SHP77 treated with DMSO at 0.1 percent for 48 hours (cell line): ENCODE data around the gene TMEM156.
"Not testable (repeated sequence)": the region's sequence is repeated elsewhere in the genome, so short reads cannot be mapped to it uniquely, and the experiment has no call there.

Source experiments
- DNase-seq: peaks from one replicate; lab custom pipeline; 2025; lab: John Stamatoyannopoulos, UW

The TMEM156 gene

DNA sequence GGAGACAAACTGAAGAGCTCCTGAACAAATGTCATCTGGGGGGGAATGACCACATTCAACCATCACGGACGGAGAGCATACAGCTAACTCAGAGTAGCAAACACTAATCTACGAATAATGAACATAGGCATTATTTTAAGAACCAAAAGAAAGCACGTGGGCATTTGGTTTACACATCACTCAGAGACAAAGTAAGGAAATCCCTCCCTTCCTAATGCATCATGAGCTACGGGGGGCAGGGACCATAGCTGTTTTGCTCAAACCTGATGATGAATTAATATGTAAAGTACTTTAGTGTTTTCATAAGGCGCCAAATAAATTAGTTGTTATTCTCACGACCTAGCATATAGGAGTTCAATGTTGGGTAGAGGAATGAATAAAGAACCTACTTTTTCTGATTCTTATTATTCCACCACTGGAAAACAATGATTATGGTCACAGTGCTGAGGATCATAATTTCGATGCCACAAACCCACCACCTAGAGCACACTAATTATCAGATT lies 11.7 kb upstream of the TMEM156 start:
- DNase-seq, result no peak

- DNase-seq, result no peak
These were observed 11.1 kb upstream of the TMEM156 start for GRCh38 chr4:39043058-39043860.

DNA sequence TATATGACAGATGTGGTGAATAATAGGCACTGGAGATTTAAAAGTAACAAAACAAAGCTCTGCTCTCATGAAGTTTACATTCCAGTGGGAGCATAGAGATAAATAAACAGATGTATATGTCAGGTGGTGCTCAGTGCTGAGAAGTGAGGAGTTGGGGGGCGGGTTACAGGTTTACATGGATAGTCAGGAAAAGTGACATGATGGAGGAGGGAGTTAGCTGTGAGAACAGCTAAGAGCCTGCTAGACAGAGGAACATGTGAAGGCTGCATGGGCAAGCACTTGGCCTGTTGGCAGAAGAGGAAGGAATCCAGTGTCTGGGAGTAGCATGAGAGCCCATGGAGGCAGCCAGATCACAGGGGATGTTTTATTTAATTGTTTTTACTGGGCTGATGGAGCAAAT lies 10.2 kb upstream of the TMEM156 start:
- DNase-seq, result no peak

DNA sequence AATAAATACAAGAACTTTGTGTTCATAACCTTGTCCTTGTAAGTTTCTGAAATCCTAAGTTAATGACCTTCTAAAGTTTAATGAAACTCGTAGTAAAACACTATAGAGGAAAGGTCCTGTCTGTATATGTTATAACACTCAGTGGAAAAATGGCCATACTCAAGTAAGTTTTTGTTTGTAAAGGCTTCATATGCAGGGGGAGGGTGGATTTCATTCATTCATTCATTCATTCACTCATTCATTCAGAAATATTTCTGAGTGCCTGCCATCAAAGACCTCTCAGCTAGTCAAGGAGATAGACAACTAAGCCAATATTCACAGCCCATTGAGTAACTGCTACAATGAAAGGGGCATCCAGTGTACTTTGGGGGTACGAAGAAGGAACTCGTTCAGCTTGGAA lies 6.9 kb upstream of the TMEM156 start:
- no peak for DNase-seq

- DNase-seq, result no peak
These were observed 5.7 kb upstream of the TMEM156 start for GRCh38 chr4:39037941-39038340.

DNA sequence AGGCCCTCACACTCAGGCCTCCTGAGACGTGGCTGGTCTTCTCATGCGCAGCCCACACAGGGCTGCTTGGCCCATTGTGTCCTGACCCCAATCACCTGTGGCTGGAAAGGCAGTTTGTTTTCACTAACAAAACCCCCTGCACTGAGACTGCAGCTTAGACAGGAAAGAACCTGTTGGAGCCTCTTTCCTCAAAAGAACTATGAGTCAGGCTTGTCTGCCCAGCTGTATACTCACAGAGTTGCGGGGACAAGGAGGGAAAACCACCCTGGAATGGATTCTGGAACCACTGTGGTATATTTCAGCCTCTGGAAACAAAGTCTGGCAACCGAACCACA lies 5.2 kb upstream of the TMEM156 start:
- DNase-seq, result no peak

GRCh38 chr4:39036172-39036571 lies 4.0 kb upstream of the TMEM156 start:
- DNase-seq, result no peak

DNA sequence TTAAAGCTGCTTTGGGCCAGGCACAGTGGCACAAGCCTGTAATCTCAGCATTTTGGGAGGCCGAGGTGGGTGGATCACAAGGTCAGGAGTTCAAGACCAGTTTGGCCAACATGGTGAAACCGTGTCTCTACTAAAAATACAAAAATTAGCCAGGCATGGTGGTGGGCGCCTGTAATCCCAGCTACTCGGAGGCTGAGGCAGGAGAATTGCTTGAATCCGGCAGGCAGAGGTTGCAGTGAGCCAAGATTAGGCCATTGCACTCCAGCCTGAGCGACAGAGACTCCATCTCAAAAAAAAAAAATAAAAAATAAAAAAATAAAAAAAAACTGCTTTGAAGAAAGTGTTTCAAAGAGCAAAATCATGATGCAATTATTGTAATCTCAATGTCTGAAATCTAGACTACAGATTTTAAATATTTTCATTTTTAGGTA lies 604 bp downstream of the TMEM156 start:
- not testable (repeated sequence) for DNase-seq

- DNase-seq, result no peak
These were observed 1.5 kb downstream of the TMEM156 start for GRCh38 chr4:39030725-39031124.

DNA sequence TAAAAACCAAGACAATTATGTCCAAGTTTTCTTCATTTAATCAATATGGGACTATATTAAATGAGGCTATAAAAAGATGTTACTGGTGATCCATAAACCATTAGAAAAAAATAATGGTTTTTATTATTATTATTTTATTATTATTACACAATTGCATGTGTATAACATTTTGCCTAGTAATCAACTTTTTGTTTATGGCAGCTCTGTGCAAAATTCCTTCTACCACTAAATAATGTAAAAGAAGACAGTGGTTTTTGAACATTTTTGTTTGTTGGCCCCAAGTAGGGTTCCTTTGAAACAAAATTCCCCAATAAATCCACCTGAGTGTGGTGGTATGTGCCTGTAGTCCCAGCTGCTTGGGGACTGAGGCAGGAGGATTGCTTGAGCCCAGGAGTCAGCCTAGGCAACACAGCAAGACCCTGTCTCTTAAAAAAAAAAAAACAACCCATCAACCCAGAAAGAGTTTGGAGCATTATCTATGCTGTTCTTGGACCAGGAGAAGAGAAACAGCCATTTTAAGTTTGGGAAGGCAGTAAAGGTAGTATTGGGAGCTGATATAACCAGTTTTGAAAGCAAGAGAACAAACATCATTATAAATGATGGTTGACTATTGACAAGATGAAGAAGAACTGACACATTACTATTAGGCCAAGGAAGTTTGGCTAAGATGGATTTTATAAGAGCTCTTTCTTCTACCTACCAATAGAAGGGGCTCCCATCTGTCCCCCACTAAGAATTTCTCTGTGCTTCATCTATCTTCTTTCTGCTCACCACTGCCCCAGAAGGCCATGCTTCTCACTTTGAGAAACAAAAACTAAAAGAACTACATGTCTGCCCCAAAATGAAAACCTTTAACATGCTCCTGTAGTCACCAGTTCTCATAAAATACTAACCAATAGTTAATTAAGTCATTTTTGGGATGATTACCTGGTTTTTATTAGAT lies 2.2 kb downstream of the TMEM156 start:
- no peak for DNase-seq

GRCh38 chr4:39026096-39026495 lies 6.1 kb downstream of the TMEM156 start:
- no peak for DNase-seq

GRCh38 chr4:39025552-39026085 lies 6.6 kb downstream of the TMEM156 start:
- no peak for DNase-seq

GRCh38 chr4:39024311-39024865 lies 7.8 kb downstream of the TMEM156 start:
- DNase-seq, result no peak

- no peak for DNase-seq
These were observed 9.2 kb downstream of the TMEM156 start for GRCh38 chr4:39023059-39023458.

DNA sequence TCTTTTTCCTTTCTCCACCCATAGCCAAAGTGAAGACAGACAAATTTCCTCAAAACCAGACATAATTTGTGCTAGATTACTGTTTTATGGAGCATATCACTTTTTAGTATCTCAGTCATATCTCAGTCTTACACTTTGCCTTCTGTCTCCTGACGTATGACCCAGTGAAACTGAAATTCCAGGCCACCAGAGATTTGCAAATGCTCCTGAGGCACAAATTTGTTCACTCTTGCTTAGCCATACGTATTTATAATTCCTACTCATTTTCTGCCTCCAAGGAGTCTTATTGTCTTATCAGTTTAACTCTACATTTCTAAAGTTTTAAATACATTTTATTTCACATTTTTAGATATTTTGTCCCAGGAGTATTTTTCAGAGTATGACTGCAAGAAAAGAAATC lies 10.0 kb downstream of the TMEM156 start:
- DNase-seq, result no peak

- no peak for DNase-seq
These were observed 10.6 kb downstream of the TMEM156 start for GRCh38 chr4:39021631-39022030.

GRCh38 chr4:39020130-39020529 lies 12.1 kb downstream of the TMEM156 start:
- DNase-seq, result no peak

DNA sequence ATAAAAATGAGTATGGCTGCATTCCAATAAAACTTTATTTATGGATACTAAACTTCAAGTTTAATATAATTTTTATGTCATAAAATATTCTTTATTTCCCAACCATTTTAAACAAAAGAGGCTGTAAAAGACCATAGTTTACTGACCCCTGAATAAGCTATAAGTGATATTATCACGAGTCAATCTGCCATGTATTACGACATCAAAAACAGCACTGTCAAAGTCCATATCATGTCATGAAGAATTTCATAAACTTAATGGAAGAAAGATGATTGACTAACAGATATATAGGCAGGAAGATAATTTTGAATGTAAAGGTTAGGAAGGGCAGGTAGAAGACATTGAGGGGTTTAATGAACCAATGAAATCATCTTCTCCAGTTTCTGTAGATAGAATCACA lies 18.2 kb downstream of the TMEM156 start:
- DNase-seq, result no peak

DNA sequence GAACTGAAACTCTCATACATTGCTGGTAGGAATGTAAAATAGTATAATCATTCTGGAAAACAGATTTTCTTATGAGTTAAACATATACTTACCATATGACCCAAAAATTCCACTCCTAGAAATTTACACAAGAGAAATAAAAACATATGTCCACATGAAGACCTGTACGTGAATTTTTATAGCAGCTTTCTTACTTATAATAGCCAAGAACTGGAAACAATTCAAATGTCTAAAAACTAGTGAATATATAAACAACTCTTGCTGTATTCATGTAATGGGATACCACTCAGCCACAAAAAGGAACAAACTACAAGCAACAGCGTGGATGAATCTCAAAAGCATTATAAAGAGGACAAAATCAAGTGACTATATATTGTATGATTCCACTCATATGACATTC lies 27.5 kb downstream of the TMEM156 start:
- no peak for DNase-seq

- DNase-seq, result not testable (repeated sequence)
These were observed 30.2 kb downstream of the TMEM156 start for GRCh38 chr4:39002058-39002457.

DNA sequence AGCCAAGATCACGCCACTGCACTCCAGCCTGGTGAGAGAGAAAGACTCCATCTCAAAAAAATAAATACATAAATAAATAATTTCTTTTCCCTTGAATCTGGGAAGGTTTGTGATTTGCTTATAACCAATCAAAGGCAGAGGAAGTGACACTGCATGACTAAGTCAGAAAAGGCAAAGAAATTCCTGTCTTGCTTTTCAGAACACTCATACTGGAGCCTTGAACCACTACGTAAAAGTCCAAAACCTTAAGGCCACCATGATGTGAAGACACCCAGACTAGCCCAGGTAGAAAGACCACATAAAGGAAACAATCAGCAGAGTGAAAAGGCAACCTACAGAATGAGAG lies 36.6 kb downstream of the TMEM156 start:
- no peak for DNase-seq

DNA sequence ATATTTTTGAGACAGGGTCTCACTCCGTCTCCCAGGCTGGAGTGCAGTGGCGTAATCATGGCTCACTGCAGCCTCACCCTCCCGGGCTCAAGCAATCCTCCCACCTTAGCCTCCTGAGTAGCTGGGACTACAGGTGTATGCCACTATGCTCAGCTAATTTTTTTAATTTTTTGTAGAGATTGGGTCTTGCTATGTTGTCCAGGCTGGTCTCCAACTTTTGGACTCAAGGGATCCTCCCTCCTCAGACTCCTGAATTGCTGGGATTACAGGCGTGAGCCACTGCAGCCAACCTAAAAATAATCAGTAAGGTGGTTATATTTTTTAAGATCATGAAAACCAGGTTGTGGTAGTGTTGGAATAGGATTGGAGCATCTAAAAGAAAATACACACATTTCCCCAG lies 38.1 kb downstream of the TMEM156 start:
- no peak for DNase-seq

GRCh38 chr4:38993683-38994082 lies 38.5 kb downstream of the TMEM156 start:
- no peak for DNase-seq
